GM21529 (cell line): ENCODE measurements around the gene HIGD1C.

ENCODE experiments used
- ATAC-seq: cut with Tn5 transposase; IDR thresholded peaks from one replicate; pipeline ENCODE4 v1.9.1; 2021; ENCODE audit not compliant: unreplicated experiment

Gene HIGD1C

DNA sequence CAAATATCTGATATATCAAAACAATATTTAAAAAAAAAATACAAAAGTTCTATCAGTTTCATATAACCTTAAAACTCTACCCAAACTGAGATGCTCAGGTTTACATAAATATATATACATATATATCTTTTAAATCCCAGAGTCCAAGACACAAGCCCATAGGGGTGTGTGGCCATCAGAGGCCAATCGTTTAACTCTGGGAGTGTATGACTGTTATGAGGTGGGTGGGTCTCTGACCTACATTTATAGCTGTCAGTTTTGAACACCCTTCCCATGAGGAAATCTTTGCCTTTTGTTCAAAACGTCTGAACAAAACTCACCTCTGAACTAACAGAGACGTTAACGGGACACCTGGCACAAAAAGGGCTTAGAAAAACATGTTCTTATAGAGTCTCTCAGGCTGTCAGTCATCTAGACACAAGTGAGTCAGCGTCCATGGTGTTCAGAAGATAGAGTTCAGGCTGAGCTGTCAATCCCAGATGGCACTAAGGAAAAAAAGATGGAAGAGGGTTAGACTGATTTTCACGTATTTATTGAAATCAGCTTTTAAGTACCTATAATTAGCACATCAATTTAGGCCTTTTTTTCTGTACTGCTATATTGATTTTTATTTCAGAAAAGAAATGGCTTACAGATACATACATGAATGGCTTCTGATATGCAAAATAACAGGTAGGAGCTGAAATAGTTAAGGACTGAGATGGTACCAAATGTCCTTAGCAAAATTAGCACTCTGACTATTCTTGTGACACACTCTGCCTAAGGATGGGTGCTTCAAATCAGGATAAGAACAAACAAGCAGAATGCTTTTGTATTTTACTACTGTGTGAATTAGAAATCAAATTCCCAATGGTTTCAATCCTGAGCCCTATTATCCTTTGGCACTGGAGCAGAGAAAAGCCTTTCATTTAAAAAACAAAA lies 29.2 kb downstream of the HIGD1C start:
- ATAC-seq = no peak

GRCh38 chr12:50984586-50985298 lies 32.4 kb downstream of the HIGD1C start:
- no peak for ATAC-seq

DNA sequence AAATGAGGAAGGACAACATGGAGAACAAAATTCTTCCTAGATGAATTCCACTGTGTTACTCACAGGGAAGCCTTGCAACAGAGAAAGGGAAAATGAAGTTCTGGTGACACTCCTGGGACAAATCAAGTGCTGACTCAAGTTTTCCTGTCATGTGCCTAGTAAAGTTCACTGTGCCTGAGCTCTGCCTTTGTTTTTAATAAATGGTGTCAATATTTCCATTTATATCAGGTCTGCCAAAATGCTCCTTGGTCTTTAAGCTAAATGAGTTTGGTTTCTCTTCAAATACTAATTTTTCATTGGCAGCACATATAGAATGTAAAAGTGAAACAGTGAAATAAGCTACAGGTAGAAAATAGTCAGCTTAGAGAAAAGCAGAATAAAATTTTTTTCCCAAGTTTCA lies 33.0 kb downstream of the HIGD1C start:
- no peak for ATAC-seq

- no peak for ATAC-seq
Measured at GRCh38 chr12:50986966-50987737, 34.8 kb downstream of the HIGD1C start.

DNA sequence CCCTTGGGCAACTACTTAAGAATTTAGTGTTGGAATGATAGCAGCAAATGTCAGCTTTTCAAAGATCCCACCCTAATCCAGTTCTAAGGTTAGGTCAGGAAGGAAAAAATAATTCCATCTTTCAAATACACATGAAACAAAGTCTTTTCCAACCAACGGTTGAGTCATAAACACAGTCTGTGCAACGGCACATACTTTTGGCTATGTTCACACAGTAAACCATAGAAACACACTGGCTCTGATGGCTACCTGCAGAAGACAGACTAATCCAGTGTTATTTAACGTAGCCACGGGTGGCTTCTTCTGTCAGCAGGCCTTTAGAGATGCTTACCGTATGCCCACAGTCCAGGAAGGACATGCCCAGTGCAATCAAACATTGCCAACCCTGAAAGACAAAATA lies 35.7 kb downstream of the HIGD1C start:
- no peak for ATAC-seq

- ATAC-seq = no peak
Measured at GRCh38 chr12:50988871-50989270, 36.5 kb downstream of the HIGD1C start.

DNA sequence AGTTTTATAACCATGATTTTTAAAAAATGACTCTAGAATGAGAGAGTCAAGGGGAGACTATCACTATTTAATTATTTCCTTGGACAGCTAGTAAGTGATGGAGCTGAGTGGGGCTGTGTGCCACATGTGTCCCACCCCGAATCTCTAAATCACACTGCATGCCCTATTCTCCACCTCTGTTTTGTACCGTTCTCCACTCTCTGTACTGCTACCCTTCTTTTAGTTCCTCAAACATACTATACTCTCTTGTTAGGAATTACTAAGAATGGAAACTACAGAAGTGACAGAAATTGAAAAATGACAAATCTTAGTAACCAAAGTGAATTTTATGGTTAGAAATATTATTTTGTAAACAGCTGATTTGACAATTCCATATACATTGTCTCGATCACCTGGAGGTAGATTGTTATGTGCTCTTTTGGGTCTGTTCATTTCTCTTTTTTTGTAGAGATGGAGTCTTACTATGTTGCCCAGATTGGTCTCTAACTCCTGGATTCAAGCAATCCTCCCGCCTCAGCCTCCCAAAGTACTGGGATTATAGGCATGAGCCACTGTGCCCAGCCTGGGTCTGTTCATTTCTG lies 37.9 kb downstream of the HIGD1C start:
- no peak for ATAC-seq

DNA sequence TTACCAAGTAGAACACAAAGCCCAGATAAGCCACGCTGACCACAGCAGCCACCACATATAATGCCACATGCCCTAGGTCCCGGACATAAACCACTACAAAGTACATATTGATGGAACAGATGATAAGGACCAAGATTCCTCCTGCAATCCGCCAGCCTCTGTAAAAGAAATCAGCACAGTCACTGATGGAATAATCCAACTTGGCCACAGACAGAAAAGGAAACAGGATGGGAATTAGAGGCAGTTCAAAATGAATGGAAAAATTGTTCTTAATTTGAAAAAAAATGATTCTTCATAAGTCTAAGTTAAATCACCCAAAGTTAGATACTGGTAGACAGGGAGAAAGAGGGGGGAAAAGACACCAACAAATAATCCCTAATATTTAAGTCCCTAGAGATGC lies 38.4 kb downstream of the HIGD1C start:
- ATAC-seq = no peak

DNA sequence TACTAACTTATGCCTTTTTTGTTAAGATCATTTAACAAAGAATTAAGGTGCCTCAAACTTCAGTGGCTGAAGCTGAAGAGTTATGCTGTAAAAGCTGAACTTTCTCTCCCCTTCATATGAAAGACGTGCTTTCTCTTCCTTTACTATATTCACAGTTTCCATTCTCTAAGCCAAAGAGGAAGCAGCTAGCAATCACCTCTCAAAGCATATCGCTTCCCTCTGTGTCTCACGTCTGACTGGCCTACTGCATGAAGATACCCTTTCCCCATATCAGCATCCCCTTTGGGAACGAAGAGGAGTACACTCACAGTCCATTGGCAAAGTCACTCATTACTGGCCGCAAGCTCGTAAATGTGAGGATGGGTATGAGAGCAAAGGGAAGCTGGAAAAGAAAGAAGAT lies 38.9 kb downstream of the HIGD1C start:
- no peak for ATAC-seq

DNA sequence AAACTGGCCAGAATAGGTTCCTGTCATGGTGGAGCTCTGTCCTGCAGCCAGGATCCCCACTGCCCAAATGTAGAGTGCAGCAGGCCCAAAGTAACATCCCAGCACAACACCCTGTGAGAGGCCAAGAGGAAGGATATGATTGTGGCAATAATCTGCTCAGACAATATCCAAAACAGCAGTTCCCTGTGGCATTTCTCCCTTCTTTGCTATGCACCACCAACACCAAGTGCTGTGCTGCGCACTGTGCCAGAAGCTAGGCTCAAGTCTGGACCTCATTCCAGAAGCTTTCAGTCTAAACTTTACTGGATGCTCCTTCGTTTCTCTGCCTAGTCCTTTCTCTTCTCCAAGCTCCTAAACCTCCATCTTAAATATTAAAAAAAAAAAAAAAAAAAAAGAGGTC lies 40.5 kb downstream of the HIGD1C start:
- ATAC-seq = no peak

GRCh38 chr12:50999093-50999492 lies 46.7 kb downstream of the HIGD1C start:
- no peak for ATAC-seq

GRCh38 chr12:51000245-51000644 lies 47.9 kb downstream of the HIGD1C start:
- no peak for ATAC-seq

DNA sequence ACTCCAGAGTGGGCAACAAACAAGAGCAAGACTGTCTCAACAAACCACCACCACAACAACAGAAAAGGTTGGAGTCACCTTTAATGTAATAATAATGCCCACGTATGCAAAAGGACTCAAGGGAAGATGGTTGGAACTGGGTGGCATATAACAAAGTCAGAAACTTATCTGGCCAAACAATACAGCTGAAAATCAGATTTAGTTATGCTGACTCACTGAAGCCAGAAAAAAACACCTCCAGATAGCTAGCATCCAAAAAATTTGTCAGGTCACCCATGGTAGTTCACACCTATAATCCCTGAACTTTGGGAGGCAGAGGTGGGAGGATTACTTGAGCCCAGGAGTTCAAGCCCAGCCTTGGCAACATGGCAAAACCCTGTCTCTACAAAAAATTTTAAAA lies 49.5 kb downstream of the HIGD1C start:
- ATAC-seq = no peak

DNA sequence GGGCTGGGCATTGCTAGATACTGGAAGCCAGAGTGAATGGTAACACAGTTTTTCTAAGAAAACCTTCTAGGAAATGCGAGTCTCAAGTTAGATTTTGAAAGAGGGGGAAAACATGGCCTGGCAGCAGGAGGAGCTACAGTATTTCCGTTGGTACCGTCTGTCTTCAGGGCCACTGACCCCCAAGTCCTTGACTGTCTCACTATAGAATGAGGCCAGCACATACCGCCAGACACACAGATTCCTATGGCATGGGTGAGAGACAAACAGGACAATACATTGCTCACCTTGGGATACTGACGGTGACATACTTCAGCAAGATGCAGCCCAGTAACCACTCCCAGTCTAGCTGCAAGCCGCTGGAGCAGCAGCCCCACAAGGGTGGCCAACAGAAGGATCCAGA lies 52.2 kb downstream of the HIGD1C start:
- no peak for ATAC-seq

GRCh38 chr12:51005030-51005429 lies 52.7 kb downstream of the HIGD1C start:
- ATAC-seq = no peak

DNA sequence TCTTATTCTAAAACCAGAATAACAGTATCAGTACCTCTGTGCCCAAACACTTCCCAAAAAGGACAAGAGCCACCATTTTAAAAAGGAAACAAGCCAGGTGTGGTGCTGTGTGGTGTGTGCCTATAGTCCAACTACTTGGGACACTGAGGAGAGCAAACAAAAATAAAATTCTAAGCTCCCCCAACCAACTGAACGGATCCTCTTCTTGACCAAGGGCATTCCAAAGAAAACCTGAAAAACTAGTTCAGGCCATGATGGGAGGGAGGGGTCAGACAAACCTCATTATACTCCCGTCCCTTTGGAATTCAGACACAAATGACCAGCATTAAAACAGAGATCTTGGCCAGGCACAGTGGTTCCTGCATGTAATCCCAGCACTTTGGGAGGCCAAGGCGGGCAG lies 53.3 kb downstream of the HIGD1C start:
- ATAC-seq = no peak

- ATAC-seq = no peak
Measured at GRCh38 chr12:51008329-51009055, 56.1 kb downstream of the HIGD1C start.

GRCh38 chr12:51009056-51009440 lies 56.7 kb downstream of the HIGD1C start:
- no peak for ATAC-seq

GRCh38 chr12:51011955-51012354 lies 59.6 kb downstream of the HIGD1C start:
- ATAC-seq = no peak

- no peak for ATAC-seq
Measured at GRCh38 chr12:51012570-51013236, 60.4 kb downstream of the HIGD1C start.
